GM23338 (cell line): ENCODE results near the gene GPR42. TPM values are rescaled to one million over a fixed set of nuclear protein-coding genes. Genes with fewer than 3 reads are reported as not detected.

Experiments used
- ATAC-seq: fragments of 200-7000 bp; cut with Tn5 transposase; 3 replicates; pipeline ENCODE4 v1.9.1; 2020
- DNase-seq: peaks from one replicate; pipeline ENCODE4 v3.0.0-alpha.2; 2015; ENCODE audit warnings: low spot score
- H2AFZ ChIP-seq: fragments of 200-600 bp; sonication (generic); 2 replicates; pipeline ENCODE4 v1.8.0; 2016; ENCODE audit warnings: antibody characterized with exemption, mild to moderate bottlenecking, moderate library complexity
- H3F3A ChIP-seq: fragments of 200-600 bp; sonication (generic); replicated peaks from 2 replicates; pipeline ENCODE4 v1.8.0; 2017; ENCODE audit warnings: antibody characterized with exemption, mixed run types, low read depth
- H3K27ac ChIP-seq: fragments of 200-600 bp; sonication (generic); 2 replicates; pipeline ENCODE4 v1.6.1; 2016; ENCODE audit warnings: low read depth
- H3K27me3 ChIP-seq: fragments of 200-600 bp; sonication (generic); 2 replicates; pipeline ENCODE4 v1.8.0; 2016; ENCODE audit warnings: mild to moderate bottlenecking, mixed run types, moderate library complexity; ENCODE audit not compliant: insufficient read depth
- H3K36me3 ChIP-seq: fragments of 200-600 bp; sonication (generic); 2 replicates; pipeline ENCODE4 v1.8.0; 2016; ENCODE audit warnings: mild to moderate bottlenecking; ENCODE audit not compliant: insufficient read depth
- H3K4me1 ChIP-seq: fragments of 200-600 bp; sonication (generic); 2 replicates; pipeline ENCODE4 v1.8.0; 2016; ENCODE audit warnings: mild to moderate bottlenecking, moderate library complexity; ENCODE audit not compliant: insufficient read depth
- H3K4me2 ChIP-seq: fragments of 200-600 bp; sonication (generic); 2 replicates; pipeline ENCODE4 v1.7.1; 2017; ENCODE audit warnings: mixed run types
- H3K4me3 ChIP-seq: fragments of 200-600 bp; sonication (generic); 2 replicates; pipeline ENCODE4 v1.6.1; 2016; ENCODE audit warnings: mixed run types
- H3K79me2 ChIP-seq: fragments of 200-600 bp; sonication (generic); replicated peaks from 2 replicates; pipeline ENCODE4 v1.8.0; 2017; ENCODE audit warnings: mild to moderate bottlenecking; ENCODE audit not compliant: insufficient read depth
- H3K9me2 ChIP-seq: fragments of 200-600 bp; sonication (generic); 2 replicates; pipeline ENCODE4 v1.8.0; 2017; ENCODE audit not compliant: insufficient read depth
- H4K20me1 ChIP-seq: fragments of 200-600 bp; sonication (generic); replicated peaks from 2 replicates; pipeline ENCODE4 v1.8.0; 2017; ENCODE audit warnings: mild to moderate bottlenecking; ENCODE audit not compliant: insufficient read depth
- H3K27ac Mint-ChIP-seq: 2 replicates; pipeline ENCODE4 v1.8.0; 2020; ENCODE audit warnings: inconsistent platforms, mild to moderate bottlenecking, moderate library complexity, mixed read lengths
- H3K27me3 Mint-ChIP-seq: 3 replicates; pipeline ENCODE4 v1.8.0; 2022; ENCODE audit warnings: low read depth, mild to moderate bottlenecking, moderate library complexity, mixed read lengths, inconsistent platforms; ENCODE audit not compliant: insufficient read depth, poor library complexity
- H3K36me3 Mint-ChIP-seq: 3 replicates; pipeline ENCODE4 v1.8.0; 2021; ENCODE audit warnings: low read depth, mild to moderate bottlenecking, inconsistent platforms, moderate library complexity, mixed read lengths
- H3K4me1 Mint-ChIP-seq: 3 replicates; pipeline ENCODE4 v1.8.0; 2020; ENCODE audit warnings: mild to moderate bottlenecking, inconsistent platforms, mixed read lengths
- H3K4me3 Mint-ChIP-seq: 3 replicates; pipeline ENCODE4 v1.8.0; 2021; ENCODE audit warnings: moderate library complexity, mild to moderate bottlenecking, inconsistent platforms, mixed read lengths
- H3K9me3 Mint-ChIP-seq: 3 replicates; pipeline ENCODE4 v1.8.0; 2020; ENCODE audit warnings: moderate library complexity, mild to moderate bottlenecking, inconsistent platforms, mixed read lengths
- CREB1 ChIP-seq: fragments of 250-450 bp; sonication (Bioruptor Pico); IDR thresholded peaks from 2 replicates; pipeline ENCODE4 v1.5.0; 2020; ENCODE audit warnings: low read depth, mild to moderate bottlenecking, moderate library complexity
- EZH2phosphoT487 ChIP-seq: fragments of 200-600 bp; sonication (generic); IDR thresholded peaks from one replicate; pipeline ENCODE4 v1.8.1; 2018; ENCODE audit warnings: antibody characterized with exemption; ENCODE audit not compliant: unreplicated experiment
- JUNB ChIP-seq: IDR thresholded peaks from one replicate; pipeline ENCODE4 v1.6.1; 2016; ENCODE audit warnings: antibody characterized with exemption; ENCODE audit not compliant: unreplicated experiment
- NANOG ChIP-seq: IDR thresholded peaks from 2 replicates; pipeline ENCODE4 v1.6.1; 2016; ENCODE audit warnings: antibody characterized with exemption, borderline replicate concordance
- POLR2AphosphoS5 ChIP-seq: IDR thresholded peaks from 2 replicates; pipeline ENCODE4 v1.6.1; 2016; ENCODE audit warnings: antibody characterized with exemption, low read depth
- STAT1 ChIP-seq: IDR thresholded peaks from one replicate; pipeline ENCODE4 v1.6.1; 2016; ENCODE audit warnings: antibody characterized with exemption; ENCODE audit not compliant: unreplicated experiment
- ZNF114 ChIP-seq: fragments of 250-450 bp; sonication (Bioruptor Pico); IDR thresholded peaks from 2 replicates; pipeline ENCODE4 v1.5.0; 2020; ENCODE audit warnings: mild to moderate bottlenecking, moderate library complexity
- ZNF331 ChIP-seq: fragments of 250-450 bp; sonication (Bioruptor Pico); IDR thresholded peaks from 2 replicates; pipeline ENCODE4 v1.5.0; 2020; ENCODE audit warnings: low read depth, mild to moderate bottlenecking, moderate library complexity
- polyA plus RNA-seq: library from polyadenylated mRNA; unstranded; fragments of >200 nt; fragmentation: Nextera tagmentation; extraction: Ambion mirVana; gene quantifications from 2 replicates; pipeline ENCODE4 v1.2.1, GENCODE V29; 2016
- total RNA-seq: library from RNA; depleted of rRNA; stranded (reverse); fragments of >200 nt; shearing (Covaris generic); gene quantifications from 2 replicates; pipeline ENCODE4 v1.2.3, GENCODE V29; 2014
- TF ChIP-seq, protein P1 (sequence below), 2 experiments: fragments of 200-600 bp in 1 of 2; sonication (generic) in 1 of 2; conservative IDR thresholded peaks; 2 replicates each; pipeline versions ENCODE4 v1.5.1 to v1.6.1; 2016 to 2017; ENCODE audit warnings: antibody characterized with exemption in 2 of 2, low read depth in 2 of 2, mild to moderate bottlenecking in 2 of 2, moderate library complexity in 1 of 2
- TF ChIP-seq, protein P2 (sequence below): fragments of 250-450 bp; sonication (Bioruptor Pico); IDR thresholded peaks from 2 replicates; pipeline ENCODE4 v1.5.0; 2020; ENCODE audit warnings: mild to moderate bottlenecking, moderate library complexity
- TF ChIP-seq, protein P3 (sequence below): IDR thresholded peaks from 2 replicates; pipeline ENCODE4 v1.6.1; 2016; ENCODE audit warnings: antibody characterized with exemption

GPR42 gene
- total and polyA plus RNA-seq, 2 experiments from 2014 or later, result not detected

DNA sequence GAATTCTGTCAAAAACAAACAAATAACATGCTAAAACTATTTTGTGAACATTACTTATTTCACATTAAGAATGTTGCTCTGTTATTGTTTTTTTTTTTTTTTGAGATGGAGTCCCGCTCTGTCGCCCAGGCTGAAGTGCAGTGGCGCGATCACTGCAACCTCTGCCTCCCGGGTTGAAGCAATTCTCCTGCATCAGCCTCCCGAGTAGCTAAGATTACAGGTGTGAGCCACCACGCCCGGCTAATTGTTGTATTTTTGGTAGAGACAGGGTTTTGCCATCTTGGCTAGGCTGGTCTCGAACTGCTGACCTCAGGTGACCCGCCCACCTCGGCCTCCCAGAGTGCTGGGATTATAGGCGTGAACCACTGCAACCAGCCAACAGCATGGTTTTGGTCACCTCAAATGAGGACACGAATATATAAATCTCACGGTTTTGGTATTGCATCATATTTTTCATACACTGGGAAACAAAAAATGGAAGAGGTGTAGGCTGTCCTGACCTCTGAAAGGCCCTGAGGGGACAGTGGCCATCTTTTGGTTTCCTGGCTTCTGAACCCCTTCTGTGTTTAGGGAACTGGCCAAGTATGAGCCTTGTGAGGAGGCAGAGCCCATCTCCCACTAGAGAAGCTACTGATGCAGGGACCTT is 25.5 kb downstream of the GPR42 start (continued):
- TF ChIP-seq, protein P1, sequence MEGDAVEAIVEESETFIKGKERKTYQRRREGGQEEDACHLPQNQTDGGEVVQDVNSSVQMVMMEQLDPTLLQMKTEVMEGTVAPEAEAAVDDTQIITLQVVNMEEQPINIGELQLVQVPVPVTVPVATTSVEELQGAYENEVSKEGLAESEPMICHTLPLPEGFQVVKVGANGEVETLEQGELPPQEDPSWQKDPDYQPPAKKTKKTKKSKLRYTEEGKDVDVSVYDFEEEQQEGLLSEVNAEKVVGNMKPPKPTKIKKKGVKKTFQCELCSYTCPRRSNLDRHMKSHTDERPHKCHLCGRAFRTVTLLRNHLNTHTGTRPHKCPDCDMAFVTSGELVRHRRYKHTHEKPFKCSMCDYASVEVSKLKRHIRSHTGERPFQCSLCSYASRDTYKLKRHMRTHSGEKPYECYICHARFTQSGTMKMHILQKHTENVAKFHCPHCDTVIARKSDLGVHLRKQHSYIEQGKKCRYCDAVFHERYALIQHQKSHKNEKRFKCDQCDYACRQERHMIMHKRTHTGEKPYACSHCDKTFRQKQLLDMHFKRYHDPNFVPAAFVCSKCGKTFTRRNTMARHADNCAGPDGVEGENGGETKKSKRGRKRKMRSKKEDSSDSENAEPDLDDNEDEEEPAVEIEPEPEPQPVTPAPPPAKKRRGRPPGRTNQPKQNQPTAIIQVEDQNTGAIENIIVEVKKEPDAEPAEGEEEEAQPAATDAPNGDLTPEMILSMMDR (conservative IDR thresholded peaks at IDR 0.05; ENCODE audit: low read depth in 2 of 2), result no peak
- TF ChIP-seq POLR2AphosphoS5, result no peak

DNA sequence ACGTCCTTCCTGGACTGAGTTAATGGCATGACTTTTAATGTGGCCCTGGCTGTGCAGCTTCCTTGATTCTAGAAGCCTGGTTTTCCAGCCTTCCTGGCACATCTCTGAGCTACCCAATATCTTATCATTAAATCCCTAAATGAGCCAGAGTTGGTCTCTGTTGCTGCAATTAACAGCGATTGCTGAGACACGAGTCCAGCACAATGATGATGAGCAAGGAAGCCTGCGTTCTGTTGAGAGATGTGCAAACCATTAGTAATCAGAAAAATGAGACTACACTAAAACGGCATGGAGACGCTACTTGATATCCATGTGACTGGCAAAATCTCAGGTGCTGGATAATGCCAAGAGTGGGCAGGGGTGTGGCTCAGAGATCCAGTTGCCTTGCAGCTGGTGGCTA is 26.2 kb downstream of the GPR42 start:
- Mint-ChIP-seq H3K36me3 (no peaks in the 10 kb centered on the region), H3K4me3 (no peak overlapping the region)
- H4K20me1 ChIP-seq, result no peaks in the 10 kb centered on the region
- TF ChIP-seq POLR2AphosphoS5 (no peak), JUNB (no peak), ZNF331 (CRISPR knock-in tag) (no peak), CREB1 (no peak), EZH2phosphoT487 (no peak), ZNF114 (CRISPR knock-in tag) (no peak), STAT1 (no peak), NANOG (no peak)
- TF ChIP-seq, protein P1 (conservative IDR thresholded peaks at IDR 0.05; ENCODE audit: low read depth in 2 of 2), result no peak
- TF ChIP-seq, protein P2, sequence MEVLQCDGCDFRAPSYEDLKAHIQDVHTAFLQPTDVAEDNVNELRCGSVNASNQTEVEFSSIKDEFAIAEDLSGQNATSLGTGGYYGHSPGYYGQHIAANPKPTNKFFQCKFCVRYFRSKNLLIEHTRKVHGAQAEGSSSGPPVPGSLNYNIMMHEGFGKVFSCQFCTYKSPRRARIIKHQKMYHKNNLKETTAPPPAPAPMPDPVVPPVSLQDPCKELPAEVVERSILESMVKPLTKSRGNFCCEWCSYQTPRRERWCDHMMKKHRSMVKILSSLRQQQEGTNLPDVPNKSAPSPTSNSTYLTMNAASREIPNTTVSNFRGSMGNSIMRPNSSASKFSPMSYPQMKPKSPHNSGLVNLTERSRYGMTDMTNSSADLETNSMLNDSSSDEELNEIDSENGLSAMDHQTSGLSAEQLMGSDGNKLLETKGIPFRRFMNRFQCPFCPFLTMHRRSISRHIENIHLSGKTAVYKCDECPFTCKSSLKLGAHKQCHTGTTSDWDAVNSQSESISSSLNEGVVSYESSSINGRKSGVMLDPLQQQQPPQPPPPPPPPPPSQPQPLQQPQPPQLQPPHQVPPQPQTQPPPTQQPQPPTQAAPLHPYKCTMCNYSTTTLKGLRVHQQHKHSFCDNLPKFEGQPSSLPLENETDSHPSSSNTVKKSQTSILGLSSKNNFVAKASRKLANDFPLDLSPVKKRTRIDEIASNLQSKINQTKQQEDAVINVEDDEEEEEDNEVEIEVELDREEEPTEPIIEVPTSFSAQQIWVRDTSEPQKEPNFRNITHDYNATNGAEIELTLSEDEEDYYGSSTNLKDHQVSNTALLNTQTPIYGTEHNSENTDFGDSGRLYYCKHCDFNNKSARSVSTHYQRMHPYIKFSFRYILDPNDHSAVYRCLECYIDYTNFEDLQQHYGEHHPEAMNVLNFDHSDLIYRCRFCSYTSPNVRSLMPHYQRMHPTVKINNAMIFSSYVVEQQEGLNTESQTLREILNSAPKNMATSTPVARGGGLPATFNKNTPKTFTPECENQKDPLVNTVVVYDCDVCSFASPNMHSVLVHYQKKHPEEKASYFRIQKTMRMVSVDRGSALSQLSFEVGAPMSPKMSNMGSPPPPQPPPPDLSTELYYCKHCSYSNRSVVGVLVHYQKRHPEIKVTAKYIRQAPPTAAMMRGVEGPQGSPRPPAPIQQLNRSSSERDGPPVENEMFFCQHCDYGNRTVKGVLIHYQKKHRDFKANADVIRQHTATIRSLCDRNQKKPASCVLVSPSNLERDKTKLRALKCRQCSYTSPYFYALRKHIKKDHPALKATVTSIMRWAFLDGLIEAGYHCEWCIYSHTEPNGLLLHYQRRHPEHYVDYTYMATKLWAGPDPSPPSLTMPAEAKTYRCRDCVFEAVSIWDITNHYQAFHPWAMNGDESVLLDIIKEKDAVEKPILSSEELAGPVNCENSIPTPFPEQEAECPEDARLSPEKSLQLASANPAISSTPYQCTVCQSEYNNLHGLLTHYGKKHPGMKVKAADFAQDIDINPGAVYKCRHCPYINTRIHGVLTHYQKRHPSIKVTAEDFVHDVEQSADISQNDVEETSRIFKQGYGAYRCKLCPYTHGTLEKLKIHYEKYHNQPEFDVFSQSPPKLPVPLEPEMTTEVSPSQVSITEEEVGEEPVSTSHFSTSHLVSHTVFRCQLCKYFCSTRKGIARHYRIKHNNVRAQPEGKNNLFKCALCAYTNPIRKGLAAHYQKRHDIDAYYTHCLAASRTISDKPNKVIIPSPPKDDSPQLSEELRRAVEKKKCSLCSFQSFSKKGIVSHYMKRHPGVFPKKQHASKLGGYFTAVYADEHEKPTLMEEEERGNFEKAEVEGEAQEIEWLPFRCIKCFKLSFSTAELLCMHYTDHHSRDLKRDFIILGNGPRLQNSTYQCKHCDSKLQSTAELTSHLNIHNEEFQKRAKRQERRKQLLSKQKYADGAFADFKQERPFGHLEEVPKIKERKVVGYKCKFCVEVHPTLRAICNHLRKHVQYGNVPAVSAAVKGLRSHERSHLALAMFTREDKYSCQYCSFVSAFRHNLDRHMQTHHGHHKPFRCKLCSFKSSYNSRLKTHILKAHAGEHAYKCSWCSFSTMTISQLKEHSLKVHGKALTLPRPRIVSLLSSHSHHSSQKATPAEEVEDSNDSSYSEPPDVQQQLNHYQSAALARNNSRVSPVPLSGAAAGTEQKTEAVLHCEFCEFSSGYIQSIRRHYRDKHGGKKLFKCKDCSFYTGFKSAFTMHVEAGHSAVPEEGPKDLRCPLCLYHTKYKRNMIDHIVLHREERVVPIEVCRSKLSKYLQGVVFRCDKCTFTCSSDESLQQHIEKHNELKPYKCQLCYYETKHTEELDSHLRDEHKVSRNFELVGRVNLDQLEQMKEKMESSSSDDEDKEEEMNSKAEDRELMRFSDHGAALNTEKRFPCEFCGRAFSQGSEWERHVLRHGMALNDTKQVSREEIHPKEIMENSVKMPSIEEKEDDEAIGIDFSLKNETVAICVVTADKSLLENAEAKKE (CRISPR knock-in tag), result no peak
- TF ChIP-seq, protein P3, sequence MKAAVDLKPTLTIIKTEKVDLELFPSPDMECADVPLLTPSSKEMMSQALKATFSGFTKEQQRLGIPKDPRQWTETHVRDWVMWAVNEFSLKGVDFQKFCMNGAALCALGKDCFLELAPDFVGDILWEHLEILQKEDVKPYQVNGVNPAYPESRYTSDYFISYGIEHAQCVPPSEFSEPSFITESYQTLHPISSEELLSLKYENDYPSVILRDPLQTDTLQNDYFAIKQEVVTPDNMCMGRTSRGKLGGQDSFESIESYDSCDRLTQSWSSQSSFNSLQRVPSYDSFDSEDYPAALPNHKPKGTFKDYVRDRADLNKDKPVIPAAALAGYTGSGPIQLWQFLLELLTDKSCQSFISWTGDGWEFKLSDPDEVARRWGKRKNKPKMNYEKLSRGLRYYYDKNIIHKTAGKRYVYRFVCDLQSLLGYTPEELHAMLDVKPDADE, result no peak

More for the DNA sequence above, 26.2 kb downstream of the GPR42 start:
- DNase-seq (no peak), ATAC-seq (no peak)
- Histone ChIP-seq H3K9me2 (no peaks in the 10 kb centered on the region), H3K36me3 (no peaks in the 10 kb centered on the region), H2AFZ (no peak overlapping the region), H3K4me3 (no peak overlapping the region), H3K27ac (no peak overlapping the region), H3K4me1 (no peaks in the 10 kb centered on the region), H3K27me3 (no peaks in the 10 kb centered on the region), H3K4me2 (no peak overlapping the region), H3K79me2 (no peaks in the 10 kb centered on the region), H3F3A (no peaks in the 10 kb centered on the region)
- H3K27me3 Mint-ChIP-seq, result peaks cover 9% of the 10 kb centered on the region
- no peak overlapping the region for H3K27ac Mint-ChIP-seq
- H3K9me3 Mint-ChIP-seq, result no peaks in the 10 kb centered on the region
- no peaks in the 10 kb centered on the region for H3K4me1 Mint-ChIP-seq
